Measurements from ENCODE around the gene FAAP100.

Gene FAAP100

DNA sequence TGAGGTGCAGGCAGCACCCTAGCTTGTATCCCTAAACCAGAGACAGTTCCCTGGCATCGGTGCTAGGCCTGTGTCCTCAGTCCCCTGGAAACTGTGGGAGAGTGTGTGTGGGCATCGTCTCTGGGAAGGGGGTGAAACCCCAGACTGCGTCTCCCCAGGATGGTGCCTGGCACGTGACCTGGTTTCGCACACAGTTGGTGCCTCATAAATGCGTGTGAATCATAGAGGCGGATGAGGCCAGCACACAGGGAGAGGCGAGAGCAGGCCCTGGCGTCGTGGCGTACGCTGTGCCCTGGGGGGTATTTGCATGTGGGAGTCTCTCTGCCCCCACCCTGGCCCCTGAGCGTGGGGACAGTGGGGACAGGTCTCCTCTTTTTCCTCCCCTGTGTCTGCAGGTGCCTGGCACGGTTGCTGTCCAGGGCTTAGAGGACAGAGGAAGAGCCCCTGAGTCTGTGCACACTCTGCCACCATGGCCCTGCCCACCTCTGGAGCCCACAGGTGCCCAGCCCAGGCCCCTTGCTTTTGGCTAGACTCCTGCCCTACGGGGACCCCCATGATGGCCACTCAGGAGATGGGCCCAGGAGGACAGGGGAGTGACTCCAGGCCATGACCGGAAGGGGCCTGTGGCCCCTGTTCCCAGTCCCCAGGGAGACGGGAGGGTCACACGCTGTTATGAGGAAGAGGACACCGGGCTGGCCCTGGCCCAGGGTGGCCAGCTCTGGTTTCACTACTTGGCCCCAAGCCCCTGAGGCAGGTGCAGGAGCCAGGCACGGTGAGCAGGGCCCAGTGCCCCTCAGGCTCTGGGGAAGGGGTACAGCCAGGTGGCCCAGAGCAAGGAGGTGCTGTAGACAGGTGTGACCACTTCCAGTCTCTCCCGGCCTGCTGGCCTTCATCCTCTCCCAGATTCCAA is 25.2 kb downstream of the FAAP100 start:
- no peak for DNase-seq

DNA sequence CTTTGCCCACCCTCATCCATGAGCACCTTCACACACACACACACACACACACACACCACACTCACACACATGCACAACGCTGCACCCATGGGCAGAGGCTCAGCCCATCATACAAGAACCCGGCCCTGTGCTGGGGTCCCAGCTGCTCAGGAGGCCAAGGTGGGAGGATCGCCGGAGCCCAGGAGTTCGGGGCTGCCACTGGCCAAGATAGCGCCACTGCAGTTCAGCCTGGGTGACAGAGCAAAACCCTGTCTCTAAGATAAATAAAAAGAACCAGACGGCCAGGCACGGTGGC is 27.3 kb downstream of the FAAP100 start:
- DNase-seq: no peak

GRCh38 chr17:81524039-81524864 is 27.9 kb downstream of the FAAP100 start:
- DNase-seq: no peak

- DNase-seq: peak in 41 of 51 donors; percentile 8 to 80 (median 45)
These were observed 28.6 kb downstream of the FAAP100 start for GRCh38 chr17:81523402-81524038.

DNA sequence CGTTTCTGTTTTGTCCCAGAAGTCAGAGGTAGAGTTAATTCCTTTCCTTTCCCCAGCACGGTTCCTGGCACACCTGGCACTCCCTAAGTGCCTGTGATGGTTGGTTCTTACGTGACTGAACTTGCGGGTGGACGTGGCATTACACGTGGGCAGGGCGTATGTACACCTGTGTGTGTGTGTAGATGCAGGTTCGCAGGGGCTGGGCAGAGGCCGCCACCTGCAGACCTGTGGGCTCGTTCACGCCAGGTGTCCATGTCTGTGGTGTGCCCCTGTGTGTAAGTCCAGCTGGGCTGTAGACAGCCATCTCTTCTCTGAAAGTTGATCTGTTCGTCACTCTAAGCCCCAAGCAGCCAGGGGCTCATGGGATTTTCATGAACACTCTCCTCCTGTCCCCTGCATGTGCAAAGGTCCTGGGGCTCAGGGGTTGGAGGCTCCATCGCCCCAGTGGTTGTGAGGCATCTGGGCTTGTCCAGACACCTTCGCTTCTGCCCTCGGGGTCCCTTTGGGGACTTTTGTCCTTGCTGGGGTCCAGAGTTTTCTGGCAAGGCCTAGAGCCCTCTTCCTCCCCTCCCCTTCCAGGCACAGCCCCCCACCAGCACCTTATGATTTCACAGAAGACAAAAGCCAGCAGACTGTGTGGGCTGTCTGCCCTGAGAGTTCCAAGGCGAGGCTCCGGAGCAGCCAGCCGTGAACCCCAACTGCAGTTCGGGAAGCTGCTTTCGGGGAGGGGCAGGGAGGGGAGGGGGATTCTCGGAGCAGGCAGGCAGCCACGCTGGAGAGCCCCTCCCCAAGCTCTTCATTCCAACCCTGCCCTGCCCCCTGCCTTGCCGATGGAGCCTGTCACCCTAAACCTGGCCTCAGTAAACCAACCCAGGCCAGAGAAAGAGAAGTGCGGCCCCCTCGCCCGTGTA is 29.4 kb downstream of the FAAP100 start:
- DNase-seq: no peak

DNA sequence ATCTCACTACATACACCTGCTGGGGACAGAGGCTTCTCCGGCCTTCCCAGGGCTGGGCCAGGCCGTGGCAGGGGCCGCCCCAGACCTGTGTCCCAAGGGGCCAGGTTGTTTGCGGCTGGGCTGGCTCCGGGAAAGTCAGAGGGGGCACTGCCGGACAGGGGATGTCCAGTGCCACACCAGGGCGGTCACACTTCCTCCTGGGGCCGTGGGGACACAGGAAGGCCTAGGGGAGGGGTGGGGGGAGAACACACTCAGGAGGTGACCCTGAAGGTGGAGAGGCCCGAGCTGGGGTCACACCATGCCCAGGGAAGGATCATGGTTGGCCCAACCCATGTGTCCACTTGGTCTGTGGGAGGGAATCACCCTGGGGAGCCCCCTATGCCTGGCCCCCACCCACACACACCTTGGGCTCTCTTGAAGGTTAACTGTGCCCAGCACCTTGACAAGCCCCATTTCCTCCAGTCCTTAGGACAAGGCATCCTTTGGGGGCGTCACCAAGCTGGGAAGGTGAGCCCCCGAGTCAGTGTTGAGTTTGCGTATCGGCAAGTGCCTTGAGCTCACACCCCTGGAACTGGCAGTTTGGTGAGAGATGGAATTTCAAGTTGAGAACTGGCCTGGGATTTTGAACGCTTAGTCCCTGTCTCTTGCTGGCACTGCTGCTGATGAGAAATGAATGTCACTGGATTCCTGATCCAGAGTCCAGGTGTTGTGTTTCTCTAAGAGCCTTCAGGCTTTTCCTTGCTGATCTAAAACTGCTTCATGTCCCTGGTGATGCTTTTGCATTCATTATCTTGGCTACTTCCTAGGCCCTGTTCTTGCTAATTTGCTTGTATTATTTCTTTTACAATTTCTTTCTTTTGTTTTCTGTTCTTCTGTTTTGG is 31.9 kb downstream of the FAAP100 start:
- DNase-seq: no peak

GRCh38 chr17:81519284-81520020 is 32.7 kb downstream of the FAAP100 start:
- no peak for DNase-seq

- DNase-seq: no peak
These were observed 33.3 kb downstream of the FAAP100 start for GRCh38 chr17:81518785-81519283.

GRCh38 chr17:81518113-81518784 is 33.9 kb downstream of the FAAP100 start:
- DNase-seq: no peak

GRCh38 chr17:81517339-81518112 is 34.6 kb downstream of the FAAP100 start:
- no peak for DNase-seq

DNA sequence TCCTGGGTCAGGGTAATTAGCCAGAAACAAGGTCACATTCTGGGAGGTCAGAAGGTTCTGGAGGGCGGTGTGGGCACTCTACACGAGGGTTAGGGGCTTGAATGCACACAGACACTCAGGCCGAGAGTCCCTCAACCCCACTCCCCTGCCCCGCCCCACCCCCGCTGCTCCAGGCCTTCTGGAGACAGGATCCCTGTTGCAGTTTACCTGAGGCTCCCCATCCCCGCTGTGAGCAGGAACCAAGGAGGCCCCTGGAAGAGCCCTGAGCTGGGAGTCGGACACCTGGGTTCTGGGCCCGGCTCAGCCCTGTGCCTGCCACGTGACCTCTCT is 35.2 kb downstream of the FAAP100 start:
- no peak for DNase-seq

- no peak for DNase-seq
These were observed 35.7 kb downstream of the FAAP100 start for GRCh38 chr17:81516439-81516838.

DNA sequence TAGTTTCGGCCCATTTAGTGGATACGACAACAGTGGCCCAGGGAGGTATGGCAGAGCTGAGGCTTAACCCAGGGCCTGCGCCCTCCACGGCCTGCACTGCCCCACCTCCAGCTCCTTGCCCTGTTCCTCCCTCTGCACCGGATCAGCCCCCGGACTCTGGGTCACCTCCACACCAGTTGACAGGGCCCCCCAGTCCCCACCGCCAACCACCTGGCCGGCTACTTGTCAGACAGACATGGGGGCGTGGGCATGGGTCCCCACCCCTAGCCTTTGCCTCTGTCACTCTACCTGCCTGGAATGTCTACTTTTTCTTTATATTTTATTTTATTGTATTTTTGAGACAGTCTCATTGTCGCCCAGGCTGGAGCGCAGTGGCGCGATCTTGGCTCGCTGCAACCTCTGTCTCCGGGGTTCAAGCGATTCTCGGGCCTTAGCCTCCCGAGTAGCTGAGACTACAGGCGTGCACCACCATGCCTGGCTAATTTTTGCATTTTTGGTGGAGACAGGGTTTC is 36.6 kb downstream of the FAAP100 start:
- no peak for DNase-seq

- peak in 27 of 51 donors; percentile 15 to 70 (median 40) for DNase-seq
These were observed 37.2 kb downstream of the FAAP100 start for GRCh38 chr17:81514739-81515529.

GRCh38 chr17:81514489-81514738 is 37.7 kb downstream of the FAAP100 start:
- no peak for DNase-seq

DNA sequence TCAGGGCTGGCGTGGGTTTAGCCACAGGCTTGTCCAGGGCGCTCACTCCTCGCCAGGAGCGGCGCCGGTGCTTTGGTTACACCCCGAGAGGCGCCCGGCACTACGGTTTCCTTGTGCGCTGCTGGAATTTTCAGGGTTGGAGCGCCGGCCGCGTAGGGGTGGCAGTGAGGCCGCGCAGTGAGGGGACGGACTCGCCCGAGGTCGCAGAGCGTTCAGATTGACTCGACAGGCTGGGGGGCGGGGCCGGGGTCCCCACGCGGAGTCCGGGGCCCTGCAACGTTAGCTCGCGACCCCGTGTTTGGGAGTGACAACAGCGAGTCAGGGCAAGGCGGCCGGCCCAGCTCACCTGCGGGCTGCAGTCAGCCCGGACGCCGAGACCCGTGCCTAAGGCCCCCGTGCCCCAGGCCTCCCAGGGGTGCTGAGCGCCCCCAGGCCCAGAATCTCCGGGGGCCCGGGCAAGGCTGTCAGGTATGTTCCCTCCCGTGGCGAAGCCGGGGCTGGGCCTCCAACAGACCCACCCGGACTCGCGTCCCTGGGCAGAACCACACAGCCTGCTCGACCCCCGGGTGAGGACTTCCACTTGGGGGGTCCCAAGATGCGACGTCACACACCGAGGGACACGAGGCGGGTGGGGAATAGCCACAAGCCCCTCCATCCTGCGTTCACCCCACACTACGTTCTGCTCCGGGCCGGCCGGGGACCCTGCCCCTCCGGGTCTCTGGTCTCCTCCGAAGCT is 38.2 kb downstream of the FAAP100 start:
- peak in 26 of 51 donors; percentile 28 to 78 (median 56) for DNase-seq
